ENCODE results near the gene WDR45B.
"Not testable (repeated sequence)": the region's sequence is repeated elsewhere in the genome, so short reads cannot be mapped to it uniquely, and the experiment has no call there.

Gene WDR45B

GRCh38 chr17:82585935-82586575 lies 62.2 kb downstream of the WDR45B start:
- not testable (repeated sequence) for DNase-seq (ENCODE audit: low read depth, low spot score)

- no peak for DNase-seq (ENCODE audit: low read depth, low spot score)
Measured at GRCh38 chr17:82583720-82584234, 64.5 kb downstream of the WDR45B start.

- DNase-seq (ENCODE audit: low read depth, low spot score): no peak
Measured at GRCh38 chr17:82582709-82583108, 65.5 kb downstream of the WDR45B start.

GRCh38 chr17:82582213-82582612 lies 66.0 kb downstream of the WDR45B start:
- DNase-seq (ENCODE audit: low read depth, low spot score): no peak

- DNase-seq (ENCODE audit: low read depth, low spot score): not testable (repeated sequence)
Measured at GRCh38 chr17:82579969-82580368, 68.3 kb downstream of the WDR45B start.

GRCh38 chr17:82577300-82577699 lies 70.9 kb downstream of the WDR45B start:
- no peak for DNase-seq (ENCODE audit: low read depth, low spot score)

GRCh38 chr17:82575581-82576221 lies 72.5 kb downstream of the WDR45B start:
- not testable (repeated sequence) for DNase-seq (ENCODE audit: low read depth, low spot score)

GRCh38 chr17:82574041-82574440 lies 74.2 kb downstream of the WDR45B start:
- no peak for DNase-seq (ENCODE audit: low read depth, low spot score)

- DNase-seq (ENCODE audit: low read depth, low spot score): no peak
Measured at GRCh38 chr17:82571855-82572254, 76.4 kb downstream of the WDR45B start.

- no peak for DNase-seq (ENCODE audit: low read depth, low spot score)
Measured at GRCh38 chr17:82570277-82570676, 78.0 kb downstream of the WDR45B start.

GRCh38 chr17:82569621-82570020 lies 78.6 kb downstream of the WDR45B start:
- DNase-seq (ENCODE audit: low read depth, low spot score): no peak

- no peak for DNase-seq (ENCODE audit: low read depth, low spot score)
Measured at GRCh38 chr17:82568997-82569393, 79.2 kb downstream of the WDR45B start.

- no peak for DNase-seq (ENCODE audit: low read depth, low spot score)
Measured at GRCh38 chr17:82567286-82567685, 81.0 kb downstream of the WDR45B start.

- no peak for DNase-seq (ENCODE audit: low read depth, low spot score)
Measured at GRCh38 chr17:82566129-82566960, 81.9 kb downstream of the WDR45B start.

- DNase-seq (ENCODE audit: low read depth, low spot score): no peak
Measured at GRCh38 chr17:82565551-82565950, 82.7 kb downstream of the WDR45B start.

Data from astrocyte of the hippocampus (primary cell).